ENCODE measurements around the gene RERE. TPM values are rescaled to one million over a fixed set of nuclear protein-coding genes. Genes with fewer than 3 reads are reported as not detected.
"Not testable (repeated sequence)": the region's sequence is repeated elsewhere in the genome, so short reads cannot be mapped to it uniquely, and the experiment has no call there.

Gene RERE
- total RNA-seq, 1 donor: 55.0 TPM

DNA sequence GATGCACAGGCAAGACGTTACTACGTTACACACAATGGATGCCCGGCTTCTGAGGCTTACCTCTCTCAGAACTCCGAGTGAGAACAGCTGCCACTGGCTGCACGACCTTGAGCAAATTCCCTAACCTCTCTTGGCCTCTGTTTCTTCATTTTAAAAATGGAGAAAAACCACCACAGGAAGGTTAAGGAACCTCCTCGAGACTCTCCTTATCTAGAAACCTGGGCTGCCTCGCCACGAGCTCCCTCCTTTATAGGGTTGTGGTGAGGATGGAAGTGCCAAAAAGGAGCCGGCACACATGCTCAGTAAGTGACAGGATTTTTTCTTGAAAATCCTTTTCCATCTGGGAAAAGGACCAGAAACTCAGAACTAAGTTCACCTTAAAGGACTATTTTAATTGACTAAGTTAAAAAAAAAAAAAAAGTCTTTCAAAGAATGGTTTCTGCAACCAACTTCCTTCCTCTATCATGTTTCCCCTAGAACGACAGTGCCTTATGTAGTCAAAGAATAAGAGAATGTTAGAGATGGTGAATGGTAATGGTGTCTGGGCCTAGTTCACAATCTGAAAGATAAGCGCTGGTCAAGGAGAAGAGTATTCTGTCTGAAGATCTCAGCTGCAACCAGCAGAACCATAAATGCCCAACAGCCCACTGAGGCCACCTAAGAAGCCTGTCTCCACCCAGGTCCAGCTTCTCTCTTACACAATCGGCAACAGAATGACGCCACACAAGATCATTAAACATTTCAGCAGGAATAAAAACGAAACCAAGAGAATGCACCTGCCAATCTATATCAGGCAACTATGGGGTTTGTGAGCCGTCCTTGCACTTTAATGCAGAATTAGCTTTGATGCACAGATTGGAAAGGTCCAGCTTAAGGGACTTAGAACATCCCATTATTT is 434.6 kb downstream of the RERE start:
- no peaks in the 10 kb centered on the region for H3K27me3 ChIP-seq (ENCODE audit: insufficient read depth, low read length)
- peaks cover 93% of the 10 kb centered on the region for H3K79me2 ChIP-seq (ENCODE audit: insufficient read depth, low read length)
- peaks cover 23% of the 10 kb centered on the region for H3K36me3 ChIP-seq (ENCODE audit: insufficient read depth, low read length)
- H3K4me2 ChIP-seq (ENCODE audit: insufficient read depth, low read length): no peak overlapping the region
- no peak overlapping the region for H2AFZ ChIP-seq (ENCODE audit: low read length)
- H3K27ac ChIP-seq (ENCODE audit: low read depth, low read length): no peak overlapping the region
- TF ChIP-seq, protein P1, sequence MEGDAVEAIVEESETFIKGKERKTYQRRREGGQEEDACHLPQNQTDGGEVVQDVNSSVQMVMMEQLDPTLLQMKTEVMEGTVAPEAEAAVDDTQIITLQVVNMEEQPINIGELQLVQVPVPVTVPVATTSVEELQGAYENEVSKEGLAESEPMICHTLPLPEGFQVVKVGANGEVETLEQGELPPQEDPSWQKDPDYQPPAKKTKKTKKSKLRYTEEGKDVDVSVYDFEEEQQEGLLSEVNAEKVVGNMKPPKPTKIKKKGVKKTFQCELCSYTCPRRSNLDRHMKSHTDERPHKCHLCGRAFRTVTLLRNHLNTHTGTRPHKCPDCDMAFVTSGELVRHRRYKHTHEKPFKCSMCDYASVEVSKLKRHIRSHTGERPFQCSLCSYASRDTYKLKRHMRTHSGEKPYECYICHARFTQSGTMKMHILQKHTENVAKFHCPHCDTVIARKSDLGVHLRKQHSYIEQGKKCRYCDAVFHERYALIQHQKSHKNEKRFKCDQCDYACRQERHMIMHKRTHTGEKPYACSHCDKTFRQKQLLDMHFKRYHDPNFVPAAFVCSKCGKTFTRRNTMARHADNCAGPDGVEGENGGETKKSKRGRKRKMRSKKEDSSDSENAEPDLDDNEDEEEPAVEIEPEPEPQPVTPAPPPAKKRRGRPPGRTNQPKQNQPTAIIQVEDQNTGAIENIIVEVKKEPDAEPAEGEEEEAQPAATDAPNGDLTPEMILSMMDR (IDR thresholded peaks at IDR 0.05; ENCODE audit: extremely low read depth, low read depth, low read length): no peak
- H4K20me1 ChIP-seq (ENCODE audit: insufficient read depth, low read length): peaks cover 26% of the 10 kb centered on the region
- no peak overlapping the region for H3K4me3 ChIP-seq (ENCODE audit: insufficient read depth, low read length)
- H3K9me3 ChIP-seq (ENCODE audit: low read depth, low read length): no peaks in the 10 kb centered on the region
- no peak for DNase-seq (ENCODE audit: insufficient read length, low spot score, missing footprints)
- no peaks in the 10 kb centered on the region for H3K4me1 ChIP-seq (ENCODE audit: insufficient read depth, low read length)

DNA sequence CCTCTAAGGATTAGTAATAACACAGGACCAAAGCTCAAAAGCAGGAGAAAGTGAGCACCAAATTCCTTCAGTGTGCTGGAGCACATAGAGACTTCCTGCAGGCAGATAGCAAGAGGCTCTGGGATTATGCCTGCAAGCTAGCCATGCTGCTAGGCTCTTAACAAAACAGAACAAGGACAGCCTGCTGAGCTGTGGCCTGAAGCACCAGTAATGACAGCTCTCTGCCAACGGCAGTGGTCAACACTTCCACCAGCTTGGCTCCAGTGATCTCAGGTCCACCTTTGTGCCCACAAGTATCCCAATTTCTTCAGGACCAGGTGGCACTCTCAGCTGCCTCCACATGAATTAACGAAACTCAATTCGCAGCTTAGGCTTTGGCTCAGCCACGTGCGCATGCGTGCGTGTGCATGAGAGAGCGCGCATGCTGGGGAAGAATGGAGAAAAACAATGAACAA is 435.4 kb downstream of the RERE start:
- Histone ChIP-seq H3K4me1 (ENCODE audit: insufficient read depth, low read length) (no peaks in the 10 kb centered on the region), H3K36me3 (ENCODE audit: insufficient read depth, low read length) (peaks cover 23% of the 10 kb centered on the region), H4K20me1 (ENCODE audit: insufficient read depth, low read length) (peaks cover 26% of the 10 kb centered on the region), H3K4me2 (ENCODE audit: insufficient read depth, low read length) (no peak overlapping the region), H3K27me3 (ENCODE audit: insufficient read depth, low read length) (no peaks in the 10 kb centered on the region), H3K9me3 (ENCODE audit: low read depth, low read length) (no peaks in the 10 kb centered on the region), H2AFZ (ENCODE audit: low read length) (no peak overlapping the region), H3K27ac (ENCODE audit: low read depth, low read length) (peak overlapping the region; percentile 23), H3K4me3 (ENCODE audit: insufficient read depth, low read length) (no peak overlapping the region), H3K79me2 (ENCODE audit: insufficient read depth, low read length) (peaks cover 93% of the 10 kb centered on the region)
- peak; percentile 42 for DNase-seq (ENCODE audit: insufficient read length, low spot score, missing footprints)
- TF ChIP-seq, protein P1 (IDR thresholded peaks at IDR 0.05; ENCODE audit: extremely low read depth, low read depth, low read length): no peak

DNA sequence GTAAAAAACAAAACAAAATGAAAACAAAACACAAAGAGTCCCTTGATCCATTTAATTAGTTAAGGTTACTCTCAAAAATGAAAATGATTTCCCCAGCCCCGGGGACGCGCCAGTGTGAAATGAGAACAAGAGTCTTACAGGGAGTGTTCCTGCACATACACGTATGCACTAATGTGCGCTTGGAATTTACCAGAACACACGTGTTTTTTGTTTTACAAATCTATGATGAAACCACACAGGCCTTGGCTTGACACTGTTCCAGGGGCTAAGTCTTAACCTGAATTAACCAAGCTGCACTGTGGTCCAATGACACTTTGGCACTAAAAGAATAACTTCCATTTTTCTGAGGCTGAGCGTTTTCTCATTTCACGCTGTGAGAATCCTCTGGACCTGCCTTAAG is 435.8 kb downstream of the RERE start:
- no peaks in the 10 kb centered on the region for H3K4me1 ChIP-seq (ENCODE audit: insufficient read depth, low read length)
- no peaks in the 10 kb centered on the region for H3K9me3 ChIP-seq (ENCODE audit: low read depth, low read length)
- H3K27me3 ChIP-seq (ENCODE audit: insufficient read depth, low read length): no peaks in the 10 kb centered on the region
- H2AFZ ChIP-seq (ENCODE audit: low read length): no peak overlapping the region
- H3K4me2 ChIP-seq (ENCODE audit: insufficient read depth, low read length): no peak overlapping the region
- H3K79me2 ChIP-seq (ENCODE audit: insufficient read depth, low read length): peaks cover 93% of the 10 kb centered on the region
- peaks cover 23% of the 10 kb centered on the region for H3K36me3 ChIP-seq (ENCODE audit: insufficient read depth, low read length)
- H4K20me1 ChIP-seq (ENCODE audit: insufficient read depth, low read length): peaks cover 26% of the 10 kb centered on the region
- peak overlapping the region; percentile 23 for H3K27ac ChIP-seq (ENCODE audit: low read depth, low read length)
- TF ChIP-seq, protein P1 (IDR thresholded peaks at IDR 0.05; ENCODE audit: extremely low read depth, low read depth, low read length): no peak
- no peak overlapping the region for H3K4me3 ChIP-seq (ENCODE audit: insufficient read depth, low read length)
- DNase-seq (ENCODE audit: insufficient read length, low spot score, missing footprints): no peak

DNA sequence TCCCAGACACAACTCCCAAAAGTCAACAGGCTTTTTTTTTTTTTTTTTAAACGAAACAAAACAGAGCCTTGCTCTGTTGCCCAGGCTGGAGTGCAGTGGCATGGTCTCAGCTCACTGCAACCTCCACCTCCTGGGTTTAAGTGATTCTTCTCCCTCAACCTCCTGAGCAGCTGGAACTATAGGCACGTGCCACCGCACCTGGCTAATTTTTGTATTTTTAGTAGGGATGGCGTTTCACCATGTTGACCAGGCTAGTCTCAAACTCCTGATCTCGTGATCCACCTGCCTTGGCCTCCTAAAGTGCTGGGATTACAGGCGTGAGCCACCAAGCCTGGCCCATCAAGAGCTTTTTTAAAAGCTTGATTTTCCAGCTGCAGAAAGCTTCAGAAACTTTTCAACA is 437.1 kb downstream of the RERE start:
- H3K9me3 ChIP-seq (ENCODE audit: low read depth, low read length); H3K4me1 ChIP-seq (ENCODE audit: insufficient read depth, low read length); H3K27ac ChIP-seq (ENCODE audit: low read depth, low read length); H3K4me3 ChIP-seq (ENCODE audit: insufficient read depth, low read length); DNase-seq (ENCODE audit: insufficient read length, low spot score, missing footprints); H3K4me2 ChIP-seq (ENCODE audit: insufficient read depth, low read length); H3K27me3 ChIP-seq (ENCODE audit: insufficient read depth, low read length); H2AFZ ChIP-seq (ENCODE audit: low read length): not testable (repeated sequence)
- Histone ChIP-seq H3K36me3 (ENCODE audit: insufficient read depth, low read length) (peaks cover 23% of the 10 kb centered on the region), H4K20me1 (ENCODE audit: insufficient read depth, low read length) (peaks cover 34% of the 10 kb centered on the region), H3K79me2 (ENCODE audit: insufficient read depth, low read length) (peaks cover 93% of the 10 kb centered on the region)

All from osteoblast (primary cell).